ENCODE data around the gene N4BP2. TPM values are rescaled to one million over a fixed set of nuclear protein-coding genes. Genes with fewer than 3 reads are reported as not detected.

Gene N4BP2
- total RNA-seq, 1 donor from 2014 or later: 67.1 TPM

- no peak for DNase-seq
These were observed 135.7 kb downstream of the N4BP2 start for GRCh38 chr4:40192114-40193015.

- DNase-seq: no peak
These were observed 136.4 kb downstream of the N4BP2 start for GRCh38 chr4:40193016-40193571.

- no peak for DNase-seq
These were observed 136.9 kb downstream of the N4BP2 start for GRCh38 chr4:40193578-40193977.

- DNase-seq: no peak
These were observed 138.0 kb downstream of the N4BP2 start for GRCh38 chr4:40194602-40195161.

- DNase-seq: no peak
These were observed 138.8 kb downstream of the N4BP2 start for GRCh38 chr4:40195182-40196177.

- DNase-seq: no peak
These were observed 139.6 kb downstream of the N4BP2 start for GRCh38 chr4:40196272-40196671.

- DNase-seq: no peak
These were observed 140.2 kb downstream of the N4BP2 start, which contains the start of gene RHOH for GRCh38 chr4:40196724-40197281. Gene RHOH, plus strand, starts transcription at chr4:40197031. Its CDS starts 46,356 bp downstream, at chr4:40243387.

- no peak for DNase-seq
These were observed 141.4 kb downstream of the N4BP2 start for GRCh38 chr4:40197879-40198689.

- DNase-seq: no peak
These were observed 142.6 kb downstream of the N4BP2 start for GRCh38 chr4:40199179-40199670.

GRCh38 chr4:40199999-40200874 is 143.6 kb downstream of the N4BP2 start:
- DNase-seq: no peak

GRCh38 chr4:40200875-40201801 is 144.5 kb downstream of the N4BP2 start:
- DNase-seq: no peak

GRCh38 chr4:40201898-40202297 is 145.2 kb downstream of the N4BP2 start:
- no peak for DNase-seq

GRCh38 chr4:40202474-40202873 is 145.8 kb downstream of the N4BP2 start:
- no peak for DNase-seq

GRCh38 chr4:40204507-40205258 is 148.0 kb downstream of the N4BP2 start:
- DNase-seq: no peak

GRCh38 chr4:40205259-40206198 is 148.9 kb downstream of the N4BP2 start:
- DNase-seq: no peak

GRCh38 chr4:40206426-40206825 is 149.8 kb downstream of the N4BP2 start:
- no peak for DNase-seq

Data from occipital lobe (tissue), 2 donors.